Activated CD8-positive, alpha-beta memory T cell treated with anti-CD3 and anti-CD28 coated beads, Interleukin-2, amount 50 U/mL, for 24 hours (primary cell): Measurements from ENCODE around the gene ADCY3.

Experiments used
- DNase-seq: peaks from one replicate; pipeline ENCODE4 v3.0.0-alpha.2; 2020; ENCODE audit errors: extremely low read depth

Gene ADCY3

DNA sequence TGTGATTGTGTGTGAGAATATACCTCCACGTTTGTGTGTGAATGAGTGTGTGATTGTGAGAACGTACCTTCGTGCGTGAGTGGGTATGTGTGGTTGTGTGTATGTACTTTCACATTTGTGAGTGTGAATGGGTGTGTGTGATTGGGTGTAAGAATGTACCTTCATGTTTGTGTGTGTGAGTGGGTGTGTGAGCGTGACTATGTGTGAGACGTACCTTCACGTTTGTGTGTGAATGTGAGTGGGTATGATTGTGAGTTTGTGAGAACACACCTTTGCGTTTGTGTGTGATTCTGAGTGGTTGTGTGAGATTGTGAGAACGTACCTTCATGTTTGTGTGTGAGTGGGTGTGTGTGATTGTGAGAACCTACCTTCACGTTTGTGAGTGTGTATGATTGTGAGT, 5.8 kb upstream of the ADCY3 start:
- no peak for DNase-seq

DNA sequence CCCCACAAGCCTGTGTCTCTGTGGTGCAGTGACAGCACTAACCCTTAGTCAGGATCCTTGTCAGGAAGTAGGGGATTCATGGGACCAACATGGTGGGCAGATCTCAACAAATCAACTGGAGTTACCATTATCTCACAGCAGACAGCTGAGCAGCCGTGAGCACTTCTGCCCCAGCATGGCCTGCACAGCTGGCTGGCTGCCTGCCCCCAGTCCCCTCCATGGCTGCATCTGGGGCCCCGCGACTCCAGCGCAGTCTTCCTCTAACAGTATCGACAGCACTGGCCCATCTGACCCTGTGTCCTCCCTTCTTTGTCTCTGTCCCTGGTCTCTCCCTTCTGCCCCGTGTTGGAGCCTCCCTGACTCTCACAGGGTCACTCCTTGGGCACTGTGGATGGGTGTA, 4.7 kb upstream of the ADCY3 start:
- no peak for DNase-seq

- DNase-seq: no peak
Observed at GRCh38 chr2:24924266-24924665, 4.2 kb upstream of the ADCY3 start.

- no peak for DNase-seq
Observed at GRCh38 chr2:24923106-24923505, 3.1 kb upstream of the ADCY3 start.

- no peak for DNase-seq
Observed at GRCh38 chr2:24922556-24922955, 2.5 kb upstream of the ADCY3 start.

DNA sequence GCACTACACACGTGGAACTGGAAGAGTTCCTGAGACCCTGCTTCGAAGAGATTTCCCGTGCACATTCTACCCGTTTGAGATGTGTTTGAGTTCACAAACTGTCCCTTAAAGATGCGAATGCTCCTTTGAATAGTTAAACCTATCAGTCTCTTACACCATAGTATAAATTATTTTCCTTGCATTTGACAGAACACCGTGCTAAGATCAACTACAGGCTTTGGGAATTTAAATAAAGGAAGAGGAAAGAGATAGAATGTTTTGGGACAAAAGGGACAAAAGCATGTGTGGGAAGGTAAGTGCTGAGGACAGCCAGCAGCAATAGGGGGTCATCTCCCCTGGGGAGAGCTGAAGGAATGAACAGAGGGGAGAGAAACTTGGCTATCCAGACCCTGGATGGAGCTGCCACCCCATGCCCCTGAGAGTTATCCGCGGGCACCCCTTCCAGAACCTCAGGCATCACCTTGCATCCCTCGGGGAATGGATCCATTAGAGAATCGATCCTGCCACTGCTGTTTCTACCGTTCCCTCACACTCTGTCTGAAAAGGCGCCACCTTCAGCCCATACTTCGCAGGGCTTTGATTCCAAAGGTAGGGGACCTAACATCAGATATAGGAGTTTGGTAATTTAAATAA, 888 bp upstream of the ADCY3 start:
- no peak for DNase-seq

GRCh38 chr2:24919506-24920097, 435 bp downstream of the ADCY3 start:
- DNase-seq: no peak

GRCh38 chr2:24919037-24919505, 966 bp downstream of the ADCY3 start:
- no peak for DNase-seq

- no peak for DNase-seq
Observed at GRCh38 chr2:24918326-24919036, 1.6 kb downstream of the ADCY3 start.

DNA sequence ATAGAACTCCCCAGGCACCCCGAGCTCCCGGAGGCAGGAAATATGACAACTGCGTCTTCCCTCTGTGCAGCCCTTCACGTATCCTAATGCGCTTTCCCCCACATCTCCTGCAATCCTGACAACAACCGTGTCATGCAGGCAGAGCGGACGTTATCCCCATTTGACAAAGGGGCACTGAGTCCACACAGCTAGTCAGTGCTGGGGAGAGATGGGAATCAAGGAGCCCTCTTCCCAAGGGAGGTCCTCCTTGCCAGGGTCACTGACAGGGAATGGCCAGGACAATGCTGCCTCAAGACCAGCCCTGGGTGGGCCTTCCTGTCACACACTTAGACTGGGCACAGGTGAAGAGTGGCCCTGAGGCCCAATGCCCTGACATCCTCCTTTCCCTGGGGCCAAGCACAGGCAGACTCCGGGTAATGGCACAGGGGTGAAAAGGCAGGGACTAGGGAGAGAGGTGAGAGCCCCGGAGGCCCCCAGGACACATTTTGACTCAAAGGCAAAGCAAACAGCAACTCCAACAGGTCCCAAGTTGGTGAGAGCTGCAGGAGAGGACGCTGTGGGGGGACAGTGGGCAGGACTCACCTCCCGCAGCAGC, 2.2 kb downstream of the ADCY3 start:
- no peak for DNase-seq

DNA sequence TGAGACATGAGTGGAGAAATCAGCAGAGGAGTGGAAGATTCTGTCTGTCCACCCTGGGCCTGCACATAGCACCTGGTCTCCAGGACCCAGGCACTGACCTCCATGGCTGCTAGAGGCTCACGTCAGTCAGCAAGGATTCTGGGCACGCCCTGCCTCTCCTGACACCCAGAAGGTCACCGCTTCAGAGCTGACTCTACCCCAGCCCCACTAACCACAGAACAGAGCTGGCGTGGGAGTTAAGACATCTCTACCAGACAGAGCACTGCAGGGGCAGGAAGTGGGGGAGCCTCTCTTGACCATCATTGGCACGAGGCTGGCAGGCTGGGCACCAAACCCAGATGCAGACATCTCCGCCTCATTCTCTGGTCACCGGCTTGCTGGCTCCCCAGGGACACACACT, 3.0 kb downstream of the ADCY3 start:
- no peak for DNase-seq

- DNase-seq: no peak
Observed at GRCh38 chr2:24915796-24916195, 4.2 kb downstream of the ADCY3 start.

DNA sequence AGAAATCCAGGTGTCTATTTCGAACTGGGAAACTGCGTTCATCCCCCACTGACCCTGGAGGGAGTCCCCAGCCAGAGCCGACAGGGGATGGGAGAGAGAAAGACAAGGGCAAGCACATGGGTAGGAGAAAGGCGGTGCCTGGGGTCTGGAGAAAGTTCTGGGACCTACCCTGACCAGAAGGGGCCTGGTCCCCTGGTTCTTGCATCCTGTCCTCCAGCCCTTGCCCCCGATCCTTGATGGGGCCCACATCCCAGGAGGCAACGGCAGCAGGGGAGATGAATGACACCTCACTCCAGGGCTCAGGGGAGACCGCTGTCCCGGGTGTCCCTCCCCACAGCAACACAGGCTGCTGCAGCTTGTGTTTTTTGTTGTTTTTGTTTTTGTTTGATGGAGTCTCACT, 4.9 kb downstream of the ADCY3 start:
- no peak for DNase-seq

GRCh38 chr2:24914713-24915112, 5.3 kb downstream of the ADCY3 start:
- no peak for DNase-seq

GRCh38 chr2:24913911-24914310, 6.1 kb downstream of the ADCY3 start:
- DNase-seq: no peak

DNA sequence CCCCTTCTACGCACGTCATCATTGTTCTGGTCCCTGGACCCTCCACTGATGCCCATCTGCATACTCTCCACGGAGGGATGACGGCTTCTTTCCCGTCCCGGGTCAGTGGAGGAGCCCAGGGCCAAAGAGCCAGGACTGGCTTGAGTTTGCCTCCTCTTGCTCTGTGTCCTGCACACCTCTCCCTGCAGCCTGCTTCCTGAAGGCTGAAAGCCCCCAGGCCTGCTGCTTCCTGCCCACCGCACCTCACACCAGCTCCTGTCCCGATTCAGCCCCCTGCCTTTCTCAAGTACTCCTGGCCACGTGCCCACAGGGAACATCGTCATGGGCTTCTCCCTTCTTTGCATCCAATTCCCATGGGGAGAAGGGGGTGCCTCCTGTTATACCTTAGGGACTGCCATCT, 7.1 kb downstream of the ADCY3 start:
- no peak for DNase-seq

GRCh38 chr2:24912523-24912922, 7.5 kb downstream of the ADCY3 start:
- no peak for DNase-seq

DNA sequence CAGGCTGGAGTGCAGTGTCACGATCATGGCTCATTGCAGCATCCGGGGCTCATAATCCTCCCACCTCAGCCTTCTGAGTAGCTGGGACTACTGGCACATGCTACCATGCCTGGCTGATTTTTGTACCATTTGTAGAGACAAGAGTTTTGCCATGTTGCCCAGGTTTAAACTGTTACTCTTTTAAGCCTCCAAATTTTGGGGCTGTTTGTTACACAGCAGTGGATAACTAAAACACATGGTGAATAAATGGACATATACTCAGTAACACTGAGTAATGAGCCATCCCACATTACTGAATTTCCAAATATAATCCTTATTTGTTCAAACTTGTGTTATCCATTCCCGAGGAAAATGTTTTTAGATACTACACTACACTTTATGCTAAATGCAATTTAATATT, 9.8 kb downstream of the ADCY3 start:
- DNase-seq: no peak

DNA sequence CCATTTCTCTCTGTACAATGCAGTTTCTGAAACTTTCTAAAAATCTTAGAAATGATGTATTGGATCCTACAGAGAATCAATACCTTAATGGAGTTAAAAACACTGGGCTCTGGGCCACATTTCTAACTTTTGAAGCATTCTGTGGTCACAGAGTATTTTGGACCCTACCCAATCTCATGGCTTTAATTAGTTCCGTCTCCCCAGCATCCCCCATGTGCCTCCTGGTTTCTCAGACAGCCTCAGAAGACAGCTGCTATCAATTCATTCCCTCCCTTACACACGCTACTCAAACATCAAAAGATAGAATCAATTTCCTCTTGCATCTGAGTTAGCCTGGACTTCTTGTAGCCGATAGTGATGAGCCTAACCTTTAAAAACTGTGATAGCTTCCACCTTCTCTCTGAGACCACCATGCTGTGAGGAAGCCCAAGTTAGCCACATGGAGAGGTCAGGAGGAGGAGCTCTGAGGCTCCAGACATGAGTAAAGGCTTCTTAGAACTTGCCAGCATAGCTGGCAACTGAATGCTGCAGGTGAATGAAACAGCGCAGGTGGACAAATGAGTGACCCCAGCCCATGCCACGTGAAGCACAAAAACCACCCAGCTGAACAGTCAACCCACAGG, 10.4 kb downstream of the ADCY3 start:
- no peak for DNase-seq

- no peak for DNase-seq
Observed at GRCh38 chr2:24908461-24908901, 11.6 kb downstream of the ADCY3 start.

DNA sequence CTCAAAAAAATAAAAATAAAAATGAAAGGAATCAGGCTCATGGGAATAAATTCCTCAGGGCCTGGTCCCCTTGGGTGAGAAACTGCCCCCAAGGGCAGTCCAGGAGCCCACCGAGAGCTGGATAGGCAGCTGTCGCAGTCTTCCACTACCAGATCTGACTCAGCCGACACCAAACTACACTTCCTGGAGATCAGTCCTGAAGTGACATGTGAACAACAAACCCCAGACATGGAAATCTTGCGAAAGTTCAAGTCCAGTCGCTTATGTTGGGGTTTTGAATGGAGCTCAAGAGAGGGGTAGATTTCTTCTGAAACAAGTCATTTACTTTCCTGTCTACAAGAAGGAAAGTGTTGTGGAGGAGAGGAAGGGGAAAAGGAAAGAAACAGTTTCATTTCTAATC, 12.9 kb downstream of the ADCY3 start:
- no peak for DNase-seq

DNA sequence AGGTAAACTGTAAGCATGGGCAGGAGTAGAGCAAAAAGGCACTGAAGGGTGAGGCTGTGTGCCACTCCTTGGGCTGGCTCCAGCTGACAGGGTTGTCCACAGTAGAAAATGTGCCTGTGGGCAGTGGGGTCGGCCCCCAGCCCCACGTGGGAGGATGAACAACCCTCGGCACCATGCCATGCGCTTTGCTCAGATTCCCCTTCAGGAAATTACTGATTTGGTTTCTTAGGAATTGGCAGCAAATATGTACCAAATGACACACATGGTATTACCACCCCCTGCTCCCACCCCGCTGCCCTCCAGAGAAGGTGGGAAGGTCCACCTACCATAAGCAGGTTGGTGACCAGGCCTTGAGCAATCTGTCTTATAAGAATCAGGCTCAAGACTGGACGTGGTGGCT, 13.6 kb downstream of the ADCY3 start:
- DNase-seq: no peak
